ENCODE measurements around the gene EPHA6. TPM values are rescaled to one million over a fixed set of nuclear protein-coding genes. Genes with fewer than 3 reads are reported as not detected.

EPHA6 gene
- total and polyA plus RNA-seq, 9 of the 15 experiments (the other 6 are each of a cell fraction or from before 2014, with no cell fraction given), result not detected

- TF ChIP-seq TCF15 (CRISPR knock-in tag; IDR thresholded peaks at IDR 0.05), result no peak
- no peak for TF ChIP-seq ZNF232 (CRISPR knock-in tag; IDR thresholded peaks at IDR 0.05)
- TF ChIP-seq ILF3 (IDR thresholded peaks at IDR 0.05; ENCODE audit: borderline replicate concordance), result no peak
- no peak for TF ChIP-seq ZNF280B (CRISPR knock-in tag; IDR thresholded peaks at IDR 0.05)
- TF ChIP-seq CLOCK (CRISPR knock-in tag; IDR thresholded peaks at IDR 0.05; ENCODE audit: borderline replicate concordance), result no peak
- no peak for TF ChIP-seq ZNF609 (CRISPR knock-in tag; IDR thresholded peaks at IDR 0.05; ENCODE audit: borderline replicate concordance)
- no peak for TF ChIP-seq ZMIZ1 (IDR thresholded peaks at IDR 0.05; ENCODE audit: low read depth in 2 of 2, low read length in 2 of 2)
Observed at GRCh38 chr3:97579365-97579764, 765.0 kb downstream of the EPHA6 start (continued).

Data from K562 (cell line).